Neural cell (in vitro differentiated cells): ENCODE data around the gene NLRP7. TPM values are rescaled to one million over a fixed set of nuclear protein-coding genes. Genes with fewer than 3 reads are reported as not detected.
"Not testable (repeated sequence)": the region's sequence is repeated elsewhere in the genome, so short reads cannot be mapped to it uniquely, and the experiment has no call there.

Experiments used
- H2AFZ ChIP-seq: fragments of 200-600, 300-800 bp; sonication (generic), shearing (Covaris generic); 2 replicates; pipeline ENCODE4 v1.6.0; 2014; ENCODE audit warnings: low read depth, mild to moderate bottlenecking, antibody characterized with exemption, low read length, moderate library complexity
- H3F3A ChIP-seq: fragments of 200-600 bp; shearing (Covaris generic); 2 replicates; pipeline ENCODE4 v1.6.1; 2016; ENCODE audit warnings: mild to moderate bottlenecking, moderate library complexity, mixed read lengths, antibody characterized with exemption, low read length; ENCODE audit not compliant: insufficient read depth, poor library complexity, severe bottlenecking
- H3K27ac ChIP-seq: fragments of 200-600, 300-800 bp; sonication (generic), shearing (Covaris generic); 2 replicates; pipeline ENCODE4 v1.5.1; 2014; ENCODE audit warnings: mild to moderate bottlenecking, low read length, moderate library complexity
- H3K27me3 ChIP-seq: fragments of 300-800, 200-600 bp; sonication (generic), shearing (Covaris generic); 2 replicates; pipeline ENCODE4 v1.6.0; 2014; ENCODE audit warnings: mild to moderate bottlenecking, low read depth, low read length, moderate library complexity; ENCODE audit not compliant: insufficient read depth
- H3K36me3 ChIP-seq: fragments of 300-800, 200-600 bp; sonication (generic), shearing (Covaris generic); 2 replicates; pipeline ENCODE4 v1.5.1; 2014; ENCODE audit warnings: mild to moderate bottlenecking, antibody characterized with exemption, low read length, moderate library complexity; ENCODE audit not compliant: insufficient read depth
- H3K4me2 ChIP-seq: fragments of 300-800, 200-600 bp; sonication (generic), shearing (Covaris generic); 2 replicates; pipeline ENCODE4 v1.6.0; 2014; ENCODE audit warnings: mild to moderate bottlenecking, low read length
- H3K4me3 ChIP-seq: fragments of 300-800, 200-600 bp; sonication (generic), shearing (Covaris generic); 2 replicates; pipeline ENCODE4 v1.5.1; 2014; ENCODE audit warnings: mild to moderate bottlenecking, low read length, moderate library complexity
- H3K79me2 ChIP-seq: fragments of 200-600 bp; shearing (Covaris generic); replicated peaks from 2 replicates; pipeline ENCODE4 v1.6.0; 2014; ENCODE audit warnings: mild to moderate bottlenecking, low read length, moderate library complexity; ENCODE audit not compliant: insufficient read depth
- H3K9ac ChIP-seq: fragments of 300-800, 200-600 bp; sonication (generic), shearing (Covaris generic); 2 replicates; pipeline ENCODE4 v1.6.1; 2016; ENCODE audit warnings: mild to moderate bottlenecking, low read length, mixed read lengths
- H3K9me2 ChIP-seq: fragments of 200-600 bp; shearing (Covaris generic); 2 replicates; pipeline ENCODE4 v1.6.1; 2016; ENCODE audit warnings: mild to moderate bottlenecking, low read length, mixed read lengths; ENCODE audit not compliant: insufficient read depth
- H3K9me3 ChIP-seq: fragments of 200-600, 300-800 bp; sonication (generic), shearing (Covaris generic); 2 replicates; pipeline ENCODE4 v1.6.1; 2016; ENCODE audit warnings: mild to moderate bottlenecking, mixed run types, low read length, moderate library complexity, mixed read lengths
- H4K20me1 ChIP-seq: fragments of 200-600 bp; shearing (Covaris generic); 2 replicates; pipeline ENCODE4 v1.6.1; 2016; ENCODE audit warnings: mild to moderate bottlenecking, mixed run types; ENCODE audit not compliant: insufficient read depth
- EP300 ChIP-seq: fragments of 450-650 bp; conservative IDR thresholded peaks from 2 replicates; pipeline ENCODE4 v1.6.1; 2014; ENCODE audit warnings: antibody characterized with exemption, mild to moderate bottlenecking, moderate library complexity; ENCODE audit not compliant: poor library complexity, severe bottlenecking
- EZH2 ChIP-seq: fragments of 200-600, 300-800 bp; shearing (Covaris generic), sonication (generic); IDR thresholded peaks from 2 replicates; pipeline ENCODE4 v1.6.1; 2014; ENCODE audit warnings: antibody characterized with exemption, low read length, borderline replicate concordance, mild to moderate bottlenecking; ENCODE audit not compliant: insufficient read depth, poor library complexity, severe bottlenecking
- MXI1 ChIP-seq: fragments of 450-650 bp; conservative IDR thresholded peaks from 2 replicates; pipeline ENCODE4 v1.6.1; 2014; ENCODE audit warnings: antibody characterized with exemption, mild to moderate bottlenecking; ENCODE audit not compliant: poor library complexity, severe bottlenecking
- POLR2AphosphoS5 ChIP-seq: IDR thresholded peaks from 2 replicates; pipeline ENCODE4 v1.6.1; 2012
- RAD21 ChIP-seq: fragments of 450-650 bp; conservative IDR thresholded peaks from 2 replicates; pipeline ENCODE4 v1.6.1; 2014; ENCODE audit warnings: antibody characterized with exemption, mild to moderate bottlenecking, moderate library complexity
- SMC3 ChIP-seq: fragments of 450-650 bp; conservative IDR thresholded peaks from 2 replicates; pipeline ENCODE4 v1.6.1; 2014; ENCODE audit warnings: antibody characterized with exemption, mild to moderate bottlenecking, moderate library complexity; ENCODE audit not compliant: poor library complexity
- TAF1 ChIP-seq: IDR thresholded peaks from 2 replicates; pipeline ENCODE4 v1.6.1; 2012; ENCODE audit warnings: low read depth
- polyA plus RNA-seq: library from polyadenylated mRNA; depleted of rRNA; stranded (reverse); fragments of >200 nt; gene quantifications from 2 replicates; pipeline ENCODE4 v1.2.3, GENCODE V29; 2014
- TF ChIP-seq, protein P1 (sequence below): fragments of 450-650 bp; IDR thresholded peaks from 2 replicates; pipeline ENCODE4 v1.5.1; 2014; ENCODE audit warnings: antibody characterized with exemption, mild to moderate bottlenecking, moderate library complexity; ENCODE audit not compliant: poor library complexity, severe bottlenecking
- TF ChIP-seq, protein P2 (sequence below): IDR thresholded peaks from 2 replicates; pipeline ENCODE4 v1.6.1; 2012; ENCODE audit warnings: borderline replicate concordance

Gene NLRP7
- polyA plus RNA-seq, 1 donor from 2014 or later, result not detected

DNA sequence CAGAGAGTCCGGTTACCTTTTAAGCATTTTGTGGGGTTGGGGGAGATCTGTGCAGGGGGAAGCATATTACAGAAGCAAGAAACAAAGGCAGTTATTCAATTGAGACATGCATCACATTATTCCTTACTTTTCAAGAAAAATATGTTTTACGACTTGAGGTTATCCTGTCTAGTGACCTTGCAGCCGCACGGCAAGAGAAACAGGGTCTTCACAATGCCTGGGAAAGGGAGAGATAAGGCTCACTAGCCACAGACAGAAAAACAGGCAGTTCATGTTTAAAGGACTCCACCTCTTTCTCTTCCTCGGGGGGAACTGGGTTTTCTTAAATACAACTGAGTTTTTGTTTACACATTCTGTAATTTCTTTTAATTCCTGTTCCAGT, 41.9 kb downstream of the NLRP7 start:
- no peaks in the 10 kb centered on the region for H3K79me2 ChIP-seq
- TF ChIP-seq EP300, result no peak
- no peak for TF ChIP-seq TAF1
- no peak for TF ChIP-seq POLR2AphosphoS5
- TF ChIP-seq EZH2, result no peak
- no peak for TF ChIP-seq SMC3
- no peak for TF ChIP-seq RAD21
- TF ChIP-seq, protein P1, sequence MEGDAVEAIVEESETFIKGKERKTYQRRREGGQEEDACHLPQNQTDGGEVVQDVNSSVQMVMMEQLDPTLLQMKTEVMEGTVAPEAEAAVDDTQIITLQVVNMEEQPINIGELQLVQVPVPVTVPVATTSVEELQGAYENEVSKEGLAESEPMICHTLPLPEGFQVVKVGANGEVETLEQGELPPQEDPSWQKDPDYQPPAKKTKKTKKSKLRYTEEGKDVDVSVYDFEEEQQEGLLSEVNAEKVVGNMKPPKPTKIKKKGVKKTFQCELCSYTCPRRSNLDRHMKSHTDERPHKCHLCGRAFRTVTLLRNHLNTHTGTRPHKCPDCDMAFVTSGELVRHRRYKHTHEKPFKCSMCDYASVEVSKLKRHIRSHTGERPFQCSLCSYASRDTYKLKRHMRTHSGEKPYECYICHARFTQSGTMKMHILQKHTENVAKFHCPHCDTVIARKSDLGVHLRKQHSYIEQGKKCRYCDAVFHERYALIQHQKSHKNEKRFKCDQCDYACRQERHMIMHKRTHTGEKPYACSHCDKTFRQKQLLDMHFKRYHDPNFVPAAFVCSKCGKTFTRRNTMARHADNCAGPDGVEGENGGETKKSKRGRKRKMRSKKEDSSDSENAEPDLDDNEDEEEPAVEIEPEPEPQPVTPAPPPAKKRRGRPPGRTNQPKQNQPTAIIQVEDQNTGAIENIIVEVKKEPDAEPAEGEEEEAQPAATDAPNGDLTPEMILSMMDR, result no peak
- TF ChIP-seq, protein P2, sequence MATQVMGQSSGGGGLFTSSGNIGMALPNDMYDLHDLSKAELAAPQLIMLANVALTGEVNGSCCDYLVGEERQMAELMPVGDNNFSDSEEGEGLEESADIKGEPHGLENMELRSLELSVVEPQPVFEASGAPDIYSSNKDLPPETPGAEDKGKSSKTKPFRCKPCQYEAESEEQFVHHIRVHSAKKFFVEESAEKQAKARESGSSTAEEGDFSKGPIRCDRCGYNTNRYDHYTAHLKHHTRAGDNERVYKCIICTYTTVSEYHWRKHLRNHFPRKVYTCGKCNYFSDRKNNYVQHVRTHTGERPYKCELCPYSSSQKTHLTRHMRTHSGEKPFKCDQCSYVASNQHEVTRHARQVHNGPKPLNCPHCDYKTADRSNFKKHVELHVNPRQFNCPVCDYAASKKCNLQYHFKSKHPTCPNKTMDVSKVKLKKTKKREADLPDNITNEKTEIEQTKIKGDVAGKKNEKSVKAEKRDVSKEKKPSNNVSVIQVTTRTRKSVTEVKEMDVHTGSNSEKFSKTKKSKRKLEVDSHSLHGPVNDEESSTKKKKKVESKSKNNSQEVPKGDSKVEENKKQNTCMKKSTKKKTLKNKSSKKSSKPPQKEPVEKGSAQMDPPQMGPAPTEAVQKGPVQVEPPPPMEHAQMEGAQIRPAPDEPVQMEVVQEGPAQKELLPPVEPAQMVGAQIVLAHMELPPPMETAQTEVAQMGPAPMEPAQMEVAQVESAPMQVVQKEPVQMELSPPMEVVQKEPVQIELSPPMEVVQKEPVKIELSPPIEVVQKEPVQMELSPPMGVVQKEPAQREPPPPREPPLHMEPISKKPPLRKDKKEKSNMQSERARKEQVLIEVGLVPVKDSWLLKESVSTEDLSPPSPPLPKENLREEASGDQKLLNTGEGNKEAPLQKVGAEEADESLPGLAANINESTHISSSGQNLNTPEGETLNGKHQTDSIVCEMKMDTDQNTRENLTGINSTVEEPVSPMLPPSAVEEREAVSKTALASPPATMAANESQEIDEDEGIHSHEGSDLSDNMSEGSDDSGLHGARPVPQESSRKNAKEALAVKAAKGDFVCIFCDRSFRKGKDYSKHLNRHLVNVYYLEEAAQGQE, result no peak
- TF ChIP-seq MXI1, result no peak
- no peaks in the 10 kb centered on the region for H3K9me3 ChIP-seq
- no peaks in the 10 kb centered on the region for H3K27me3 ChIP-seq
- H3K9ac ChIP-seq, result no peak overlapping the region
- no peak overlapping the region for H3K27ac ChIP-seq
- no peak overlapping the region for H3K4me2 ChIP-seq
- no peaks in the 10 kb centered on the region for H3K9me2 ChIP-seq
- no peak overlapping the region for H3K4me3 ChIP-seq
- H4K20me1 ChIP-seq, result no peaks in the 10 kb centered on the region
- H3F3A ChIP-seq, result no peaks in the 10 kb centered on the region
- H2AFZ ChIP-seq, result no peak overlapping the region
- H3K36me3 ChIP-seq, result no peaks in the 10 kb centered on the region

DNA sequence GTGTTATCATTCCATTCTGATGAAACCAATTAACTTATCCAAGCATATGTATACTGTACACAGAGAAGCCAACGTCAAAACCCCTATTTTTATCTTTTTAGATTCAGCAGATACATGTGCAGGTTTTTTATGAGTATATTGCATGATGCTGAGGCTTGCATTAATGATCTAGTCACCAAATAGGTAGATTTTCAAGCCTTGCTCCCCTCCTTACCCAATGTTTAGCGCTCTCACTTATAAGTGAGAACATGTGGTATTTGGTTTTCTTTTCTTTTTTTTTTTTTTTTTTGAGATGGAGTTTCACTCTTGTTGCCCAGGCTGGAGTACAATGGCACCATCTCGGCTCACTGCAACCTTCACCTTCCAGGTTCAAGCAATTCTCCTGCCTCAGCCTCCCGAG, 43.1 kb downstream of the NLRP7 start:
- H3K9me2 ChIP-seq, H3F3A ChIP-seq, H3K36me3 ChIP-seq: not testable (repeated sequence)

DNA sequence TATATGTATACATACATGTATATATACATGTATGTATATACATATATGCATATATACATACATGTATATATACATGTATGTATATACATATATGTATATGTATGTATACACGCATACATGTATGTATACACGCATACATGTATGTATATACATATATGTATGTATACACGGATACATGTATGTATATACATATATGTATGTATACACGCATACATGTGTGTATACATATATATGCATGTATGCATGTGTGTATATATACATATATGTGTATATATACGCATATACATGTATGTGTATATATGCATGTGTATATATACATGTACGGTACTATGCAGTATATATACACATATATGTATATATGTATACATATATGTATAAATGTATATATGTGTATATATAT, 44.0 kb downstream of the NLRP7 start:
- no peaks in the 10 kb centered on the region for H3K9me3 ChIP-seq
- no peak overlapping the region for H3K4me2 ChIP-seq
- H3K36me3 ChIP-seq, result no peaks in the 10 kb centered on the region
- TF ChIP-seq SMC3 (no peak), MXI1 (no peak), TAF1 (no peak), EZH2 (no peak), RAD21 (no peak), POLR2AphosphoS5 (no peak), EP300 (no peak)
- TF ChIP-seq, protein P1, result no peak
- TF ChIP-seq, protein P2, result no peak
- H3K27me3 ChIP-seq, result no peaks in the 10 kb centered on the region
- no peak overlapping the region for H3K27ac ChIP-seq
- H3K9ac ChIP-seq, result no peak overlapping the region
- no peaks in the 10 kb centered on the region for H3K79me2 ChIP-seq
- H3F3A ChIP-seq, result no peaks in the 10 kb centered on the region
- H4K20me1 ChIP-seq, result no peaks in the 10 kb centered on the region
- H2AFZ ChIP-seq, result no peak overlapping the region
- H3K9me2 ChIP-seq, result no peaks in the 10 kb centered on the region
- no peak overlapping the region for H3K4me3 ChIP-seq

More for the DNA sequence above, 43.1 kb downstream of the NLRP7 start:
- not testable (repeated sequence) for H3K4me3 ChIP-seq, H3K9me3 ChIP-seq, H3K79me2 ChIP-seq, H3K27ac ChIP-seq, H3K9ac ChIP-seq, H2AFZ ChIP-seq, H3K4me2 ChIP-seq, H4K20me1 ChIP-seq, H3K27me3 ChIP-seq
